IMR-90 (cell line): ENCODE data around the gene DHRSX. TPM values are rescaled to one million over a fixed set of nuclear protein-coding genes. Genes with fewer than 3 reads are reported as not detected.

ENCODE experiments used
- ATAC-seq: fragments of 200-7000 bp; cut with Tn5 transposase; 2 replicates; pipeline ENCODE4 v1.9.1; 2020; ENCODE audit warnings: low read depth, mild to moderate bottlenecking, moderate library complexity
- BruUV-seq: library from RNA; stranded (reverse); fragments of 400-500 nt; replicated peaks from 2 replicates; lab custom pipeline; 2021; lab: Mats Ljungman, UMichigan
- CTCF ChIA-PET: fragments of 300-600 bp; formaldehyde crosslinking; extraction: SDS; loops from one replicate; lab custom pipeline; 2021; ENCODE audit warnings: antibody characterized with exemption; lab: Yijun Ruan, JAX
- POLR2A ChIA-PET: fragments of 300-600 bp; sonication (Branson Sonifier 250); formaldehyde crosslinking; loops from one replicate; lab custom pipeline; 2022; ENCODE audit warnings: antibody characterized with exemption; ENCODE audit not compliant: unreplicated experiment; lab: Charles Lee
- DNase-seq: peaks from one replicate; pipeline ENCODE4 v3.0.0; 2013
- H2AFZ ChIP-seq: replicated peaks from 2 replicates; pipeline ENCODE3; 2013; ENCODE audit warnings: low read length, mild to moderate bottlenecking; ENCODE audit not compliant: poor library complexity
- H2AK5ac ChIP-seq: 2 replicates; pipeline ENCODE4 v1.6.1; 2013; ENCODE audit warnings: low read depth, low read length, inconsistent platforms
- H2AK9ac ChIP-seq: replicated peaks from 2 replicates; pipeline ENCODE3; 2013; ENCODE audit warnings: mild to moderate bottlenecking, low read depth, low read length, moderate library complexity; ENCODE audit not compliant: poor library complexity
- H2BK120ac ChIP-seq: 2 replicates; pipeline ENCODE4 v1.6.1; 2013; ENCODE audit warnings: low read depth, low read length, inconsistent platforms
- H2BK15ac ChIP-seq: 3 replicates; pipeline ENCODE4 v1.6.1; 2013; ENCODE audit warnings: low read depth, low read length, inconsistent platforms
- H2BK20ac ChIP-seq: 2 replicates; pipeline ENCODE4 v1.6.1; 2013; ENCODE audit warnings: low read depth, mild to moderate bottlenecking, inconsistent platforms, low read length, moderate library complexity
- H2BK5ac ChIP-seq: 2 replicates; pipeline ENCODE4 v1.6.1; 2013; ENCODE audit warnings: mild to moderate bottlenecking, low read depth, low read length, inconsistent platforms; ENCODE audit not compliant: poor library complexity, severe bottlenecking
- H3K14ac ChIP-seq: replicated peaks from 2 replicates; pipeline ENCODE4 v1.6.1; 2013; ENCODE audit warnings: low read depth, low read length, inconsistent platforms
- H3K18ac ChIP-seq: 2 replicates; pipeline ENCODE4 v1.6.1; 2013; ENCODE audit warnings: low read depth, low read length, control low read depth
- H3K23ac ChIP-seq: 2 replicates; pipeline ENCODE4 v1.6.1; 2013; ENCODE audit warnings: low read depth, low read length, inconsistent platforms
- H3K27ac ChIP-seq: 2 replicates; pipeline ENCODE4 v1.5.1; 2013; ENCODE audit warnings: mild to moderate bottlenecking, control low read depth, low read length; ENCODE audit not compliant: insufficient read depth
- H3K27me3 ChIP-seq: 2 replicates; pipeline ENCODE4 v1.6.1; 2013; ENCODE audit warnings: low read length; ENCODE audit not compliant: control insufficient read depth, insufficient read depth
- H3K36me3 ChIP-seq: 2 replicates; pipeline ENCODE4 v1.6.1; 2013; ENCODE audit warnings: low read length, mixed read lengths; ENCODE audit not compliant: control insufficient read depth, insufficient read depth
- H3K4ac ChIP-seq: 2 replicates; pipeline ENCODE4 v1.6.1; 2013; ENCODE audit warnings: low read depth, low read length, inconsistent platforms
- H3K4me1 ChIP-seq: 2 replicates; pipeline ENCODE4 v1.6.1; 2013; ENCODE audit warnings: low read length, mixed read lengths; ENCODE audit not compliant: control insufficient read depth, insufficient read depth
- H3K4me2 ChIP-seq: 2 replicates; pipeline ENCODE4 v1.6.1; 2013; ENCODE audit warnings: low read depth, mild to moderate bottlenecking, control low read depth, low read length, moderate library complexity
- H3K4me3 ChIP-seq: 2 replicates; pipeline ENCODE4 v1.5.1; 2013; ENCODE audit warnings: low read depth, mild to moderate bottlenecking, control low read depth, low read length, moderate library complexity; ENCODE audit not compliant: insufficient read depth
- H3K56ac ChIP-seq: 2 replicates; pipeline ENCODE4 v1.6.1; 2013; ENCODE audit warnings: low read length, inconsistent platforms; ENCODE audit not compliant: insufficient read depth; ENCODE audit errors: extremely low read depth
- H3K79me1 ChIP-seq, 2 experiments: 2 replicates each; pipeline ENCODE4 v1.6.1; 2013; ENCODE audit warnings: low read length in 2 of 2, inconsistent platforms in 1 of 2, low read depth in 1 of 2
- H3K9ac ChIP-seq: 2 replicates; pipeline ENCODE4 v1.6.1; 2013; ENCODE audit warnings: low read depth, low read length, control low read depth
- H3K9me1 ChIP-seq: 2 replicates; pipeline ENCODE4 v1.6.1; 2013; ENCODE audit warnings: low read length, inconsistent platforms; ENCODE audit not compliant: insufficient read depth
- H3K9me3 ChIP-seq: 2 replicates; pipeline ENCODE4 v1.6.1; 2013; ENCODE audit warnings: low read length; ENCODE audit not compliant: control insufficient read depth, insufficient read depth
- H4K20me1 ChIP-seq: 2 replicates; pipeline ENCODE4 v1.6.1; 2013; ENCODE audit warnings: low read length, inconsistent platforms; ENCODE audit not compliant: insufficient read depth
- H4K5ac ChIP-seq: 2 replicates; pipeline ENCODE4 v1.6.1; 2013; ENCODE audit warnings: mild to moderate bottlenecking, low read depth, low read length, control low read depth
- H4K8ac ChIP-seq, 2 experiments: 2 replicates each; pipeline ENCODE4 v1.6.1; 2013; ENCODE audit warnings: low read depth in 2 of 2, low read length in 2 of 2, control low read depth in 1 of 2, inconsistent platforms in 1 of 2
- H4K91ac ChIP-seq: 2 replicates; pipeline ENCODE4 v1.6.1; 2013; ENCODE audit warnings: low read depth, low read length, inconsistent platforms; ENCODE audit not compliant: insufficient read depth
- BHLHE40 ChIP-seq: fragments of 150-350 bp; IDR thresholded peaks from 2 replicates; pipeline ENCODE4 v1.6.1; 2016; ENCODE audit warnings: mild to moderate bottlenecking, low read depth, low read length
- CEBPB ChIP-seq: IDR thresholded peaks from 2 replicates; pipeline ENCODE4 v1.6.1; 2012; ENCODE audit warnings: low read depth, low read length, improper control_type of control experiment
- CHD1 ChIP-seq: IDR thresholded peaks from 2 replicates; pipeline ENCODE4 v1.6.1; 2012; ENCODE audit warnings: low read depth, low read length, improper control_type of control experiment
- CTCF ChIP-seq: conservative IDR thresholded peaks from 2 replicates; pipeline ENCODE4 v1.5.1; 2012; ENCODE audit warnings: mild to moderate bottlenecking, low read depth, low read length, improper control_type of control experiment
- ELK1 ChIP-seq: fragments of 150-350 bp; IDR thresholded peaks from 2 replicates; pipeline ENCODE4 v1.6.1; 2016; ENCODE audit warnings: low read depth, mild to moderate bottlenecking, low read length, moderate library complexity, borderline replicate concordance
- FOS ChIP-seq: fragments of 150-350 bp; IDR thresholded peaks from 2 replicates; pipeline ENCODE4 v1.6.1; 2016; ENCODE audit warnings: low read depth, low read length
- MAFK ChIP-seq: IDR thresholded peaks from 2 replicates; pipeline ENCODE4 v1.6.1; 2012; ENCODE audit warnings: low read depth, low read length, improper control_type of control experiment
- MAZ ChIP-seq: IDR thresholded peaks from 2 replicates; pipeline ENCODE4 v1.6.1; 2012; ENCODE audit warnings: low read depth, mild to moderate bottlenecking, low read length, improper control_type of control experiment, moderate library complexity, borderline replicate concordance
- MXI1 ChIP-seq: IDR thresholded peaks from 2 replicates; pipeline ENCODE4 v1.6.1; 2012; ENCODE audit warnings: low read depth, mild to moderate bottlenecking, low read length, moderate library complexity, borderline replicate concordance
- NFE2L2 ChIP-seq: fragments of 150-350 bp; IDR thresholded peaks from 2 replicates; pipeline ENCODE4 v1.6.1; 2016; ENCODE audit warnings: low read depth, mild to moderate bottlenecking, low read length
- POLR2A ChIP-seq: IDR thresholded peaks from 2 replicates; pipeline ENCODE4 v1.6.1; 2012; ENCODE audit warnings: mild to moderate bottlenecking, low read depth, low read length
- RAD21 ChIP-seq: IDR thresholded peaks from 2 replicates; pipeline ENCODE4 v1.6.1; 2012; ENCODE audit warnings: low read length, improper control_type of control experiment
- RCOR1 ChIP-seq: IDR thresholded peaks from 2 replicates; pipeline ENCODE4 v1.6.1; 2012; ENCODE audit warnings: mild to moderate bottlenecking, low read length, improper control_type of control experiment; ENCODE audit not compliant: insufficient replicate concordance
- RFX5 ChIP-seq: IDR thresholded peaks from 2 replicates; pipeline ENCODE4 v1.8.0; 2012; ENCODE audit warnings: low read depth, mild to moderate bottlenecking, low read length, moderate library complexity
- SMC3 ChIP-seq: fragments of 150-350 bp; IDR thresholded peaks from 2 replicates; pipeline ENCODE4 v1.6.1; 2016; ENCODE audit warnings: low read depth, mild to moderate bottlenecking, antibody characterized with exemption, low read length, moderate library complexity
- WGBS, 2 experiments: methylation state at CpG; one replicate each; pipeline versions ENCODE4 v1.1.5 to v1.1.7; 2013; ENCODE audit warnings: missing lambda C conversion rate in 2 of 2; ENCODE audit not compliant: insufficient read length in 1 of 2; ENCODE audit errors: extremely low coverage in 2 of 2; 5-methylcytosine and 5-hydroxymethylcytosine counted together
- dilution Hi-C: fragments of 300-500 bp; cut with HindIII; formaldehyde crosslinking; loops from one replicate; pipeline ENCODE4 v1.14.3; 2018; ENCODE audit warnings: low sequenced_read_pairs; ENCODE audit not compliant: unreplicated experiment
- in situ Hi-C: fragments of 300-500 bp; cut with MboI; formaldehyde crosslinking; loops from 3 replicates; pipeline ENCODE4 v1.14.3; 2019; ENCODE audit warnings: low sequenced_read_pairs, inconsistent platforms, mixed read lengths
- intact Hi-C: fragments of 100-400 bp; cut with micrococcal nuclease; formaldehyde crosslinking; loops from 2 replicates; pipeline ENCODE4 v1.10.0; 2022
- polyA plus RNA-seq, 3 experiments: library from polyadenylated mRNA; depleted of rRNA; stranded (reverse); fragments of >200 nt; gene quantifications; 2 replicates each; pipeline ENCODE4 v1.2.3, GENCODE V29; 2012; ENCODE audit warnings: low replicate concordance in 1 of 3
- total RNA-seq: library from RNA; depleted of rRNA; stranded (reverse); fragments of >200 nt; gene quantifications from 2 replicates; pipeline ENCODE4 v1.2.3, GENCODE V29; 2012
- TF ChIP-seq, protein P1 (sequence below): fragments of 150-350 bp; IDR thresholded peaks from 2 replicates; pipeline ENCODE4 v1.6.1; 2017; ENCODE audit warnings: mild to moderate bottlenecking, antibody characterized with exemption, low read length, low read depth

The DHRSX gene
- total and polyA plus RNA-seq, 2 of the 4 experiments (the other 2 are of a cell fraction), result 26.2 to 38.0 TPM

DNA sequence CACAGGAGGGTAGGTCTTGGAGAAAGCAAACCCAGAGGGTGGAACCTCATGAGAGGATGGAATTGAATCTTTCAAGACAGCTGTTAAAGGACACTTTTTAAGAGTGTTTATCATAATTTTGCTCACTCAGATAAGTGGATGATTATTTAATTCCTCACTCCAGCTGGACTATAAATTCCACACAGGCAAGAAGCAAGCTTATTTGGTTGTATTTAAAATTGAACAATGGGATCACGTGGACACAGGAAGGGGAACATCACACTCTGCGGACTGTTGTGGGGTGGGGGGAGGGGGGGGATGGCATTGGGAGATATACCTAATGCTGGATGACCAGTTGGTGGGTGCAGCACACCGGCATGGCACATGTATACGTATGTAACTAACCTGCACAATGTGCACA, 116.3 kb downstream of the DHRSX start:
- WGBS, 2 experiments, result no CpG with 5 or more reads among the region's 4 CpGs
- H2BK5ac ChIP-seq, result no peak overlapping the region
- peaks cover 19 to 31% of the 10 kb centered on the region in 2 experiments; a peak in 3 of 4 replicates for H3K79me1 ChIP-seq
- H4K8ac ChIP-seq, result no peak overlapping the region
- H4K5ac ChIP-seq, result no peak overlapping the region
- ChIA-PET CTCF (no interaction called here), POLR2A (no interaction called here)
- no peak overlapping the region for H2AK9ac ChIP-seq
- in situ Hi-C loops (no loop called here), dilution Hi-C loops (no loop called here), intact Hi-C loops (no loop called here)
- no peak for TF ChIP-seq ELK1
- TF ChIP-seq RAD21, result no peak
- no peak for TF ChIP-seq CHD1
- no peak for TF ChIP-seq NFE2L2
- TF ChIP-seq CEBPB, result no peak
- TF ChIP-seq POLR2A, result no peak
- no peak for TF ChIP-seq FOS
- TF ChIP-seq BHLHE40, result no peak
- no peak for TF ChIP-seq CTCF
- TF ChIP-seq SMC3, result no peak
- TF ChIP-seq RCOR1, result no peak
- TF ChIP-seq MXI1, result no peak
- TF ChIP-seq MAZ, result no peak
- TF ChIP-seq, protein P1, sequence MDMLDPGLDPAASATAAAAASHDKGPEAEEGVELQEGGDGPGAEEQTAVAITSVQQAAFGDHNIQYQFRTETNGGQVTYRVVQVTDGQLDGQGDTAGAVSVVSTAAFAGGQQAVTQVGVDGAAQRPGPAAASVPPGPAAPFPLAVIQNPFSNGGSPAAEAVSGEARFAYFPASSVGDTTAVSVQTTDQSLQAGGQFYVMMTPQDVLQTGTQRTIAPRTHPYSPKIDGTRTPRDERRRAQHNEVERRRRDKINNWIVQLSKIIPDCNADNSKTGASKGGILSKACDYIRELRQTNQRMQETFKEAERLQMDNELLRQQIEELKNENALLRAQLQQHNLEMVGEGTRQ, result no peak
- no peak for TF ChIP-seq MAFK
- no peak for TF ChIP-seq RFX5
- no peak overlapping the region for H3K4ac ChIP-seq
- H3K4me1 ChIP-seq, result peaks cover 5% of the 10 kb centered on the region
- H3K14ac ChIP-seq, result no peak overlapping the region
- no peak overlapping the region for H3K18ac ChIP-seq
- no peak overlapping the region for H2BK15ac ChIP-seq
- H3K9me3 ChIP-seq, result peaks cover 5% of the 10 kb centered on the region
- BruUV-seq, result no TSS peak
- H4K20me1 ChIP-seq, result peaks cover 7% of the 10 kb centered on the region
- no peak overlapping the region for H3K23ac ChIP-seq
- H3K56ac ChIP-seq, result no peak overlapping the region
- peaks cover 1% of the 10 kb centered on the region; the same call in 1 of the 2 replicates for H3K36me3 ChIP-seq
- H3K4me3 ChIP-seq, result no peak overlapping the region
- no peaks in the 10 kb centered on the region for H3K9me1 ChIP-seq
- H2AK5ac ChIP-seq, result no peak overlapping the region
- H3K4me2 ChIP-seq, result no peak overlapping the region
- H4K91ac ChIP-seq, result no peak overlapping the region
- DNase-seq, result no peak
- no peak overlapping the region for H2BK120ac ChIP-seq
- no peak overlapping the region for H3K9ac ChIP-seq
- H3K27ac ChIP-seq, result no peak overlapping the region
- H3K27me3 ChIP-seq, result no peaks in the 10 kb centered on the region
- H2BK20ac ChIP-seq, result no peak overlapping the region
- ATAC-seq, result no peak
- no peak overlapping the region for H2AFZ ChIP-seq
